ENCODE measurements around the gene SETSIP.

DNA sequence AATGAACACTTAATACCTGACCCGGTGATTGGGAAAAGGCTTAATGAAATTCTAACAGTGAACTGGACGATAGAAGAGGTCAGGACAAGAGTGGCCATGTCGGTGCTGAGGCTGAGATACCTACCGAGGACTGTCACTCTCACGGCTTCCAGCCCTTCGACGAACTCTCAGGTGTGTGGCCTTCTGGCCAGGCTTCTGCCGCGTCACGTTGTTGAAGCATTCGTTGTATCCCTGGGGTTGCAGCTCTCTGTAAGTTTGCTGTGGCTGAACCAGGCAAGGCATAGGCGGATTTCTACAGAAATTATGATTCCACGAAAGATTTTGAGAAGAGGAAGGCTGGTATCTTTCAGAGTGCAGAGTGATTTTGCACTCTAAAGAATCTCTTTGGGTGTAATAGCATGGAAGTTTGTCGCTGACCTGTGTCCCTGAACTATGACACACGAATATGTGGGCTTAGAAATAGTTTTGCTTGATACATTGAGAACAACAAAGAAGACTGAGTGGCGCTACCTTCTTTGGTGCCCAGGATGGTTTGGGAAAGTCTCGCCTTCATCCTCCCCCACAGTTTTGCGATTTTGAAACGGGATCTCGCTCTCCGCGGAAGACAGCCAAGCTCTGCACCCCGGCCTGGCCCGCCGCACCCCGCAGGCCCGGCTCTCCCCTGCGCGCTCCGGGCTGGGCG lies 45.8 kb downstream of the SETSIP start:
- TF ChIP-seq POLR2A (IDR thresholded peaks at IDR 0.05) (no peak), EP300 (IDR thresholded peaks at IDR 0.05) (no peak)
- TF ChIP-seq, protein P1, sequence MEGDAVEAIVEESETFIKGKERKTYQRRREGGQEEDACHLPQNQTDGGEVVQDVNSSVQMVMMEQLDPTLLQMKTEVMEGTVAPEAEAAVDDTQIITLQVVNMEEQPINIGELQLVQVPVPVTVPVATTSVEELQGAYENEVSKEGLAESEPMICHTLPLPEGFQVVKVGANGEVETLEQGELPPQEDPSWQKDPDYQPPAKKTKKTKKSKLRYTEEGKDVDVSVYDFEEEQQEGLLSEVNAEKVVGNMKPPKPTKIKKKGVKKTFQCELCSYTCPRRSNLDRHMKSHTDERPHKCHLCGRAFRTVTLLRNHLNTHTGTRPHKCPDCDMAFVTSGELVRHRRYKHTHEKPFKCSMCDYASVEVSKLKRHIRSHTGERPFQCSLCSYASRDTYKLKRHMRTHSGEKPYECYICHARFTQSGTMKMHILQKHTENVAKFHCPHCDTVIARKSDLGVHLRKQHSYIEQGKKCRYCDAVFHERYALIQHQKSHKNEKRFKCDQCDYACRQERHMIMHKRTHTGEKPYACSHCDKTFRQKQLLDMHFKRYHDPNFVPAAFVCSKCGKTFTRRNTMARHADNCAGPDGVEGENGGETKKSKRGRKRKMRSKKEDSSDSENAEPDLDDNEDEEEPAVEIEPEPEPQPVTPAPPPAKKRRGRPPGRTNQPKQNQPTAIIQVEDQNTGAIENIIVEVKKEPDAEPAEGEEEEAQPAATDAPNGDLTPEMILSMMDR (IDR thresholded peaks at IDR 0.05) = no peak
